SK-N-MC (cell line): ENCODE measurements around the gene TRUB2.
A peak's percentile ranks its signal among the peaks of the same experiment; 100 is the strongest.
"Not testable (repeated sequence)": the region's sequence is repeated elsewhere in the genome, so short reads cannot be mapped to it uniquely, and the experiment has no call there.

Source experiments
- DNase-seq: peaks from one replicate; pipeline ENCODE4 v3.0.0-alpha.2; 2011; ENCODE audit warnings: low read depth, low spot score
- H3K27ac ChIP-seq: fragments of 200-600 bp; sonication (generic); 2 replicates; pipeline ENCODE4 v1.5.1; 2016; ENCODE audit warnings: mixed run types
- H3K36me3 ChIP-seq: fragments of 200-600 bp; sonication (generic); 2 replicates; pipeline ENCODE4 v1.6.1; 2017; ENCODE audit warnings: antibody characterized with exemption, low read length, mixed read lengths; ENCODE audit not compliant: insufficient read depth
- H3K4me3 ChIP-seq: fragments of 200-600 bp; sonication (generic); 2 replicates; pipeline ENCODE4 v1.5.1; 2016
- H3K9ac ChIP-seq: fragments of 200-600 bp; sonication (generic); 2 replicates; pipeline ENCODE4 v1.8.0; 2017; ENCODE audit warnings: mixed run types, mixed read lengths; ENCODE audit not compliant: insufficient read length
- H3K9me3 ChIP-seq: fragments of 200-600 bp; sonication (generic); 2 replicates; pipeline ENCODE4 v1.6.1; 2017; ENCODE audit warnings: low read depth, mild to moderate bottlenecking, antibody characterized with exemption, low read length, moderate library complexity, mixed read lengths
- EZH2 ChIP-seq: fragments of 200-600 bp; sonication (generic); IDR thresholded peaks from one replicate; pipeline ENCODE4 v1.6.1; 2017; ENCODE audit warnings: antibody characterized with exemption
- FOXP2 ChIP-seq: optimal IDR thresholded peaks from 2 replicates; pipeline ENCODE3; 2011; ENCODE audit warnings: mild to moderate bottlenecking, moderate library complexity; ENCODE audit not compliant: insufficient read depth; ENCODE audit errors: extremely low read length, control extremely low read depth
- POLR2AphosphoS5 ChIP-seq: IDR thresholded peaks from 2 replicates; pipeline ENCODE4 v1.6.1; 2012; ENCODE audit warnings: mild to moderate bottlenecking, low read depth, low read length, borderline replicate concordance

TRUB2 gene

GRCh38 chr9:128282500-128282899 lies 39.7 kb downstream of the TRUB2 start:
- Histone ChIP-seq H3K27ac (no peak overlapping the region), H3K9ac (no peak overlapping the region), H3K4me3 (no peak overlapping the region), H3K36me3 (no peaks in the 10 kb centered on the region), H3K9me3 (no peaks in the 10 kb centered on the region)
- TF ChIP-seq EZH2 = no peak
- no peak for TF ChIP-seq FOXP2
- no peak for TF ChIP-seq POLR2AphosphoS5
- no peak for DNase-seq

- no peaks in the 10 kb centered on the region for H3K9me3 ChIP-seq
- DNase-seq = no peak
- no peak overlapping the region for H3K27ac ChIP-seq
- TF ChIP-seq EZH2 = no peak
- no peak for TF ChIP-seq POLR2AphosphoS5
- no peak for TF ChIP-seq FOXP2
- H3K36me3 ChIP-seq = no peaks in the 10 kb centered on the region
- no peak overlapping the region for H3K4me3 ChIP-seq
- H3K9ac ChIP-seq = no peak overlapping the region
Observed at GRCh38 chr9:128280084-128280622, 42.1 kb downstream of the TRUB2 start.

- not testable (repeated sequence) for H3K9ac ChIP-seq, H3K27ac ChIP-seq, H3K4me3 ChIP-seq, H3K36me3 ChIP-seq, H3K9me3 ChIP-seq, DNase-seq
Observed at GRCh38 chr9:128279088-128280073, 42.9 kb downstream of the TRUB2 start.

GRCh38 chr9:128276574-128277270 lies 45.5 kb downstream of the TRUB2 start:
- DNase-seq = no peak
- TF ChIP-seq FOXP2 (no peak), EZH2 (no peak), POLR2AphosphoS5 (no peak)
- peaks cover 19% of the 10 kb centered on the region for H3K36me3 ChIP-seq
- peak overlapping the region; percentile 95 for H3K9ac ChIP-seq
- H3K9me3 ChIP-seq = no peaks in the 10 kb centered on the region
- H3K4me3 ChIP-seq = peak overlapping the region; percentile 97
- H3K27ac ChIP-seq = peak overlapping the region; percentile 75; the same call in 1 of the 2 replicates

GRCh38 chr9:128276008-128276573 lies 46.2 kb downstream of the TRUB2 start, which contains the start of gene SWI5:
TSS of gene SWI5 (plus strand) at chr9:128276276.
- H3K9ac ChIP-seq = peak within 1 kb of the TSS; percentile 95
- TF ChIP-seq POLR2AphosphoS5 (peak; percentile 95), FOXP2 (no peak)
- H3K36me3 ChIP-seq = peaks cover 24% of the 10 kb centered on the region
- H3K27ac ChIP-seq = peak within 1 kb of the TSS; percentile 75
- H3K4me3 ChIP-seq = peak within 1 kb of the TSS; percentile 97
- no peaks in the 10 kb centered on the region for H3K9me3 ChIP-seq
- DNase-seq = peak; percentile 98

- no peak for TF ChIP-seq EZH2
- no peak for TF ChIP-seq FOXP2
- no peak for TF ChIP-seq POLR2AphosphoS5
- H3K4me3 ChIP-seq = peak within 1 kb of the TSS; percentile 97
- peak within 1 kb of the TSS; percentile 95 for H3K9ac ChIP-seq
- H3K36me3 ChIP-seq = peaks cover 24% of the 10 kb centered on the region
- no peak for DNase-seq
- peak within 1 kb of the TSS; percentile 75 for H3K27ac ChIP-seq
- no peaks in the 10 kb centered on the region for H3K9me3 ChIP-seq
Observed at GRCh38 chr9:128275198-128276007, 46.8 kb downstream of the TRUB2 start, which contains the start of gene GOLGA2. TSS of gene GOLGA2 (minus strand) at chr9:128276007. CDS start at chr9:128275976, 31 bp downstream.

- Histone ChIP-seq H3K27ac (no peak overlapping the region), H3K36me3 (peaks cover 24% of the 10 kb centered on the region), H3K4me3 (peak overlapping the region; percentile 97; the same call in 1 of the 2 replicates), H3K9me3 (no peaks in the 10 kb centered on the region), H3K9ac (peak overlapping the region; percentile 88)
- no peak for TF ChIP-seq EZH2
- TF ChIP-seq POLR2AphosphoS5 = no peak
- TF ChIP-seq FOXP2 = no peak
- no peak for DNase-seq
Observed at GRCh38 chr9:128274245-128274644, 48.0 kb downstream of the TRUB2 start.

GRCh38 chr9:128271512-128271911 lies 50.7 kb downstream of the TRUB2 start:
- Histone ChIP-seq H3K4me3 (no peak overlapping the region), H3K36me3 (peaks cover 24% of the 10 kb centered on the region), H3K27ac (no peak overlapping the region), H3K9me3 (no peaks in the 10 kb centered on the region), H3K9ac (no peak overlapping the region)
- no peak for DNase-seq
- TF ChIP-seq POLR2AphosphoS5 (no peak), FOXP2 (no peak), EZH2 (no peak)
